ENCODE data around the gene TRPM7.
"Not testable (repeated sequence)": the region's sequence is repeated elsewhere in the genome, so short reads cannot be mapped to it uniquely, and the experiment has no call there.

TRPM7 gene

GRCh38 chr15:50653156-50653743, 33.3 kb downstream of the TRPM7 start:
- no peak for DNase-seq

- DNase-seq: no peak
Observed at GRCh38 chr15:50652671-50653070, 33.9 kb downstream of the TRPM7 start.

DNA sequence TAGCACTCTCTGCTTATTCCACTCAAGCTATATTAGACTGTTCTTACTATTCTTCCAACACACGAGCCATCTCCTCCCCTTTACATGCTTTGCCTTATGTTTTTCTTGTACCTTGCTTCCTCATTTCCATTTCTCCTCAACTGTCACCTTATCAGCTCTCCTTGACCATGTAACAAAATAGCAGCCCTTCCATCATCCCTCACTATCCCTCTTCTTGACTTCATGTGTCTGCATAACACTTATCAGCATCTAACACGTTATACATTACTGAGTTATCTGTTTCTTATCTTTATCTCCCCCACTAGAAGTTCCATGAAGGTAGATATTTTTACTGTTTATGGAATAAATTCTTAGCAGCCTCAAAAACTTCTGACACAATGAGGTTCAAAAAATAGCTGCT, 45.3 kb downstream of the TRPM7 start:
- DNase-seq: no peak

DNA sequence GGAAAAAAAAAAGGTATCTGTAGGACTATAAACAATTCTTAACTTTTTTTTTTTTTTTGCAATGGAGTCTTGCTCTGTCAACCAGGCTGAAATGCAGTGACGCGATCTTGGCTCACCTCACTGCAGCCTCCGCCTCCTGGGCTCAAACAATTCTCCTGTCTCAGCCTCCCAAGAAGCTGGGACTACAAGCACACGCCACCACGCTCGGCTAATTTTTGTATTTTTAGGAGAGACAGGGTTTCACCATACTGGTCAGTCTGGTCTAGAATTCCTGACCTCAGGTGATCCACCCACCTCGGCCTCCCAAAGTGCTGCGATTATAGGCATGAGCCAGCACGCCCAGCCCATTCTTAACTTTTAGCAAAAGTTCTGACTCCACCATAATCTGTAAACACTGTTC, 50.5 kb downstream of the TRPM7 start:
- no peak for DNase-seq

- DNase-seq: no peak
Observed at GRCh38 chr15:50633653-50634052, 52.9 kb downstream of the TRPM7 start.

GRCh38 chr15:50628421-50628820, 58.2 kb downstream of the TRPM7 start:
- DNase-seq: no peak

GRCh38 chr15:50627351-50628055, 59.1 kb downstream of the TRPM7 start:
- no peak for DNase-seq

GRCh38 chr15:50624616-50625168, 61.9 kb downstream of the TRPM7 start:
- DNase-seq: no peak

DNA sequence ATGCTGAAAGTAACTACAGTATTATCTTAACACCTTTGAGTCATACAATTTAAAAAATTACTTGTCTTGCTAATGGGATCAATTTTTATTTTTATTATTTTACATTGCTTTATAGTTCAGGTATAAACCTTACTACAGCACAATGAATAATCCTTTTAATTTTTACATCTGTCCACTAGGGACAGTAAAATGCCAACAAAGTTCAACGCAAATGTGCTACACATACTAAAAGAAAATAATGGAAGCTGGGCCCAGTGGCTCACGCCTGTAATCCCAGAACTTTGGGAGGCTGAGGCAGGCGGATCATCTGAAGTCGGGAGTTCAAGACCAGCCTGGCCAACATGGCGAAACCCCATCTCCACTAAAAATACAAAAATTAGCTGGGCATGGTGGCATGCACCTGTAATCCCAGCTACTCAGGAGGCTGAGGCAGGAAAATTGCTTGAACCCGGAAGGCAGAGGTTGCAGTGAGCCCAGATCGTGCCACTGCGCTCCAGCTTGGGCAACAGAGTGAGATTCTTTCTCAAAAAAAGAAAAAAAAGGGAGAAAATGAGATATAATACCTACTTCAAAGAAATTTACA, 64.1 kb downstream of the TRPM7 start:
- not testable (repeated sequence) for DNase-seq

GRCh38 chr15:50616960-50617359, 69.6 kb downstream of the TRPM7 start:
- not testable (repeated sequence) for DNase-seq

GRCh38 chr15:50616554-50616953, 70.0 kb downstream of the TRPM7 start:
- DNase-seq: not testable (repeated sequence)

GRCh38 chr15:50613600-50613999, 73.0 kb downstream of the TRPM7 start:
- no peak for DNase-seq

- DNase-seq: no peak
Observed at GRCh38 chr15:50607129-50607528, 79.5 kb downstream of the TRPM7 start.

GRCh38 chr15:50605462-50605861, 81.1 kb downstream of the TRPM7 start:
- no peak for DNase-seq

DNA sequence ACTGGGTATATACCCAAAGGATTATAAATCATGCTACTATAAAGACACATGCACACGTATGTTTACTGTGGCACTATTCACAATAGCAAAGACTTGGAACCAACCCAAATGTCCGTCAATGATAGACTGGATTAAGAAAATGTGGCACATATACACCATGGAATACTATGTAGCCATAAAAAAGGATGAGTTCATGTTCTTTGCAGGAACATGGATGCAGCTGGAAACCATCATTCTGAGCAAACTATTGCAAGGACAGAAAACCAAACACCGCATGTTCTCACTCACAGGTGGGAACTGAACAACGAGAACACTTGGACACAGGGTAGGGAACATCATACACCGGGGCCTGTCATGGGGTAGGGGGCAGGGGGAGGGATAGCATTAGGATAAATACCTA, 84.6 kb downstream of the TRPM7 start:
- DNase-seq: not testable (repeated sequence)

DNA sequence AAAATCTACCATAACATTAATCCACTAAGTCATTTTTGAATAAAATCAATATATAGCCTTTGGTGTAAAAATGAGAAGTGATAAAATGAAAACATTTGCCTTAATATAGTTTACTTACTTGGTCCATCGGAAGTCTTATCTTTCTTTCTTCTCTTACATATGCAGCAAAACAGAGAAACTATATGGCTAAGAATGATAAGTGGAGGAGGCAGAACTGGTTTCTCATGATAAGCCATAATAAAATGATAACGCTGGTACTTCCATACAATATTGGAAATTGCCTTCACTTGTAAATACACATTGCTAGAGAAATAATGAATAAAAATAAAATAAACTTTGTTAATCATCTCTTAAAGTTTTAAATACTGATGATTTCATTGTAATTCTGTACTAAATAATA, 92.3 kb downstream of the TRPM7 start:
- DNase-seq: no peak

GRCh38 chr15:50593761-50594160, 92.8 kb downstream of the TRPM7 start:
- no peak for DNase-seq

DNA sequence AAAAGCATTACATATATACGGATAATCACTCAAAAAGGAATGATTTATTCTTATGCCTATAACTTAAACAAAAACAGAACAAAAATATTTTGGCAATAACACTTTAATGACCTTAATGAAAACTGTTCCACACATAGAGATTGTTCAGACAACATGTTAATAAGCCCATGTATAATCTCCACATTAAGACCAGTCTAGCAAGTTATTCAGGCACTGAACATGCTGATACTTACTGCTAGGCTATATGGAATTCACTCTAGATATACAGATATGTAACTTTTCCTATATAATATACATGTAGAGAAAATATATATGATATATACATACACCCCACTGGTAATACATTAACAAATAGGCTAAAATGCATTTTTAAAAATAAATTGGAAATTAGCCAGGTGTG, 96.3 kb downstream of the TRPM7 start:
- DNase-seq: no peak

- DNase-seq: no peak
Observed at GRCh38 chr15:50577492-50577891, 109.1 kb downstream of the TRPM7 start.

GRCh38 chr15:50576166-50576565, 110.4 kb downstream of the TRPM7 start:
- DNase-seq: no peak

GRCh38 chr15:50573842-50574241, 112.8 kb downstream of the TRPM7 start:
- not testable (repeated sequence) for DNase-seq

- no peak for DNase-seq
Observed at GRCh38 chr15:50563756-50564155, 122.8 kb downstream of the TRPM7 start.

GRCh38 chr15:50562735-50563640, 123.6 kb downstream of the TRPM7 start:
- DNase-seq: no peak
